ENCODE data around the gene GJD3. TPM values are rescaled to one million over a fixed set of nuclear protein-coding genes. Genes with fewer than 3 reads are reported as not detected.

GJD3 gene
- total RNA-seq, 1 experiment from 2014 or later = not detected

- Histone ChIP-seq H2BK12ac (ENCODE audit: insufficient read length, low read depth, low read length) (no peak overlapping the region), H3K79me1 (ENCODE audit: insufficient read depth, low read depth, low read length, poor library complexity, severe bottlenecking) (no peaks in the 10 kb centered on the region), H4K91ac (ENCODE audit: insufficient read length, low read depth, low read length) (no peak overlapping the region), H3K9ac (ENCODE audit: extremely low read depth, insufficient read length, low read length) (no peak overlapping the region), H3K9me3 (ENCODE audit: control insufficient read depth, low read depth, low read length) (no peaks in the 10 kb centered on the region), H4K20me1 (ENCODE audit: control insufficient read depth, insufficient read depth, insufficient read length) (no peaks in the 10 kb centered on the region), H3K23me2 (ENCODE audit: insufficient read length, low read depth, low read length, poor library complexity, severe bottlenecking) (no peaks in the 10 kb centered on the region), H3K4ac (ENCODE audit: low read depth, low read length) (no peak overlapping the region), H2BK20ac (ENCODE audit: low read depth, low read length, poor library complexity, severe bottlenecking) (no peak overlapping the region), H3K4me1 (ENCODE audit: insufficient read depth, low read length) (no peaks in the 10 kb centered on the region), H2BK5ac (ENCODE audit: insufficient read length, low read length) (no peak overlapping the region), H2BK120ac (ENCODE audit: low read depth, low read length, poor library complexity, severe bottlenecking) (no peak overlapping the region), H4K5ac (ENCODE audit: insufficient read length, low read depth, low read length) (no peak overlapping the region), H2AK5ac (ENCODE audit: insufficient read length, low read length) (no peak overlapping the region), H3K14ac (ENCODE audit: insufficient read depth, low read length) (no peak overlapping the region), H3K56ac (ENCODE audit: insufficient read length, low read depth, low read length) (no peak overlapping the region), H3K23ac (ENCODE audit: insufficient read length, low read depth, low read length) (no peak overlapping the region), H2AFZ (ENCODE audit: low read length) (no peak overlapping the region), H2BK15ac (ENCODE audit: low read depth, low read length) (no peak overlapping the region), H3K79me2 (ENCODE audit: insufficient read depth, low read length) (no peaks in the 10 kb centered on the region), H3K18ac (ENCODE audit: insufficient read length, low read depth, low read length) (no peak overlapping the region), H3K4me2 (ENCODE audit: insufficient read depth, insufficient read length, low read length) (no peak overlapping the region), H3K27ac (ENCODE audit: insufficient read length, low read depth, low read length) (no peak overlapping the region), H3T11ph (ENCODE audit: low read length) (no peak overlapping the region), H3K27me3 (ENCODE audit: insufficient read depth, low read length) (no peaks in the 10 kb centered on the region), H4K8ac (replicated peaks; ENCODE audit: insufficient read length, low read depth, low read length) (no peak overlapping the region)
- no CpG with 5 or more reads among the region's 29 CpGs for WGBS (ENCODE audit: extremely low coverage, insufficient read length, low lambda C conversion rate)
- H3K9me3 Mint-ChIP-seq = no peaks in the 10 kb centered on the region
- TF ChIP-seq CTCF (conservative IDR thresholded peaks at IDR 0.05) = peak; percentile 99
- H3K27ac Mint-ChIP-seq = peak overlapping the region in 1 of 3 experiments; percentile 49; a peak in 1 of 7 replicates
- DNase-seq = peak; percentile 95
- H3K4me1 Mint-ChIP-seq = peaks cover 33 to 39% of the 10 kb centered on the region in 2 experiments
- no peak overlapping the region; a peak in 1 of 5 replicates for H3K4me3 Mint-ChIP-seq
- peaks cover 13 to 21% (median 17%) of the 10 kb centered on the region in 3 experiments for H3K36me3 Mint-ChIP-seq (ENCODE audit: insufficient read depth in 1 of 3, low read depth in 3 of 3)
- peaks cover 24% of the 10 kb centered on the region for H3K27me3 Mint-ChIP-seq (ENCODE audit: low read depth)
Measured at GRCh38 chr17:40355123-40355803, 9.3 kb downstream of the GJD3 start.
